Kidney tubule cell (primary cell): ENCODE data around the gene PRELID1.
"Not testable (repeated sequence)": the region's sequence is repeated elsewhere in the genome, so short reads cannot be mapped to it uniquely, and the experiment has no call there.

ENCODE experiments used
- DNase-seq: peaks from one replicate; pipeline ENCODE4 v3.0.0-alpha.2; 2018; ENCODE audit warnings: low spot score

PRELID1 gene

GRCh38 chr5:177335701-177336065 is 32.1 kb downstream of the PRELID1 start:
- no peak for DNase-seq

GRCh38 chr5:177336112-177336511 is 32.5 kb downstream of the PRELID1 start:
- peak; percentile 60 for DNase-seq

- DNase-seq, result no peak
Measured at GRCh38 chr5:177336603-177337494, 33.2 kb downstream of the PRELID1 start.

GRCh38 chr5:177338251-177339106 is 34.9 kb downstream of the PRELID1 start:
- DNase-seq, result no peak

- peak; percentile 14 for DNase-seq
Measured at GRCh38 chr5:177339107-177339638, 35.6 kb downstream of the PRELID1 start.

- not testable (repeated sequence) for DNase-seq
Measured at GRCh38 chr5:177343000-177343399, 39.4 kb downstream of the PRELID1 start.

GRCh38 chr5:177343777-177344176 is 40.2 kb downstream of the PRELID1 start:
- DNase-seq, result no peak

- DNase-seq, result no peak
Measured at GRCh38 chr5:177344891-177345290, 41.3 kb downstream of the PRELID1 start.

GRCh38 chr5:177346820-177347219 is 43.2 kb downstream of the PRELID1 start:
- DNase-seq, result no peak

GRCh38 chr5:177347699-177348098 is 44.1 kb downstream of the PRELID1 start:
- DNase-seq, result no peak

GRCh38 chr5:177349362-177349647 is 45.7 kb downstream of the PRELID1 start:
- DNase-seq, result no peak

- DNase-seq, result no peak
Measured at GRCh38 chr5:177349762-177350161, 46.2 kb downstream of the PRELID1 start.

- DNase-seq, result peak; percentile 6
Measured at GRCh38 chr5:177350776-177351391, 47.3 kb downstream of the PRELID1 start.

GRCh38 chr5:177351392-177352329 is 48.1 kb downstream of the PRELID1 start, which contains the start of gene LMAN2:
TSS of gene LMAN2 (minus strand) at chr5:177351668. CDS start at chr5:177351647, 21 bp downstream.
- DNase-seq, result peak; percentile 95

GRCh38 chr5:177353093-177353492 is 49.5 kb downstream of the PRELID1 start:
- DNase-seq, result no peak

GRCh38 chr5:177354256-177354655 is 50.7 kb downstream of the PRELID1 start:
- peak; percentile 9 for DNase-seq

GRCh38 chr5:177354711-177355110 is 51.1 kb downstream of the PRELID1 start:
- no peak for DNase-seq

- DNase-seq, result no peak
Measured at GRCh38 chr5:177355162-177355867, 51.7 kb downstream of the PRELID1 start.

GRCh38 chr5:177355868-177356168 is 52.2 kb downstream of the PRELID1 start:
- no peak for DNase-seq
